SW 1271 (cell line): Measurements from ENCODE around the gene PLXNB2.

ENCODE experiments used
- DNase-seq, 2 experiments: peaks; one replicate each; lab custom pipeline; 2025; lab: John Stamatoyannopoulos, UW

The PLXNB2 gene

GRCh38 chr22:50252082-50253045 is 55.1 kb downstream of the PLXNB2 start:
- peak in 1 of 2 experiments; percentile 48 for DNase-seq

- DNase-seq, result no peak
Observed at GRCh38 chr22:50251477-50252081, 55.9 kb downstream of the PLXNB2 start.

- DNase-seq, result peak; percentile 37 to 56
Observed at GRCh38 chr22:50250555-50251476, 56.6 kb downstream of the PLXNB2 start, which contains the start of gene HDAC10. TSS of gene HDAC10 (minus strand) at chr22:50251265. CDS start at chr22:50251032, 233 bp downstream.

- no peak for DNase-seq
Observed at GRCh38 chr22:50250249-50250554, 57.2 kb downstream of the PLXNB2 start.

GRCh38 chr22:50249341-50250248 is 57.9 kb downstream of the PLXNB2 start:
- no peak for DNase-seq

- no peak for DNase-seq
Observed at GRCh38 chr22:50248196-50249081, 59.0 kb downstream of the PLXNB2 start.

- no peak for DNase-seq
Observed at GRCh38 chr22:50247748-50248147, 59.7 kb downstream of the PLXNB2 start.

- DNase-seq, result no peak
Observed at GRCh38 chr22:50246242-50247175, 60.9 kb downstream of the PLXNB2 start.

- DNase-seq, result no peak
Observed at GRCh38 chr22:50245214-50246072, 62.0 kb downstream of the PLXNB2 start.

- peak; percentile 53 to 85 for DNase-seq
Observed at GRCh38 chr22:50244420-50245213, 62.8 kb downstream of the PLXNB2 start, which contains the start of gene TUBGCP6. TSS of gene TUBGCP6 (minus strand) at chr22:50245023. CDS start at chr22:50244459, 564 bp downstream.

GRCh38 chr22:50243685-50244419 is 63.6 kb downstream of the PLXNB2 start:
- DNase-seq, result no peak

GRCh38 chr22:50242406-50242949 is 65.0 kb downstream of the PLXNB2 start:
- no peak for DNase-seq

- DNase-seq, result no peak
Observed at GRCh38 chr22:50238755-50239154, 68.7 kb downstream of the PLXNB2 start.

- peak in 1 of 2 experiments; percentile 18 for DNase-seq
Observed at GRCh38 chr22:50236731-50237409, 70.6 kb downstream of the PLXNB2 start.

GRCh38 chr22:50233223-50233622 is 74.2 kb downstream of the PLXNB2 start:
- DNase-seq, result no peak
